IMR-90 (cell line): ENCODE measurements around the gene NCDN. TPM values are rescaled to one million over a fixed set of nuclear protein-coding genes. Genes with fewer than 3 reads are reported as not detected.
"Not testable (repeated sequence)": the region's sequence is repeated elsewhere in the genome, so short reads cannot be mapped to it uniquely, and the experiment has no call there.

Experiments
- ATAC-seq: fragments of 200-7000 bp; cut with Tn5 transposase; 2 replicates; pipeline ENCODE4 v1.9.1; 2020; ENCODE audit warnings: low read depth, mild to moderate bottlenecking, moderate library complexity
- BruUV-seq: library from RNA; stranded (reverse); fragments of 400-500 nt; replicated peaks from 2 replicates; lab custom pipeline; 2021; lab: Mats Ljungman, UMichigan
- CTCF ChIA-PET: fragments of 300-600 bp; formaldehyde crosslinking; extraction: SDS; loops from one replicate; lab custom pipeline; 2021; ENCODE audit warnings: antibody characterized with exemption; lab: Yijun Ruan, JAX
- POLR2A ChIA-PET: fragments of 300-600 bp; sonication (Branson Sonifier 250); formaldehyde crosslinking; loops from one replicate; lab custom pipeline; 2022; ENCODE audit warnings: antibody characterized with exemption; ENCODE audit not compliant: unreplicated experiment; lab: Charles Lee
- DNase-seq: peaks from one replicate; pipeline ENCODE4 v3.0.0; 2013
- H2AFZ ChIP-seq: replicated peaks from 2 replicates; pipeline ENCODE3; 2013; ENCODE audit warnings: low read length, mild to moderate bottlenecking; ENCODE audit not compliant: poor library complexity
- H2AK5ac ChIP-seq: 2 replicates; pipeline ENCODE4 v1.6.1; 2013; ENCODE audit warnings: low read depth, low read length, inconsistent platforms
- H2AK9ac ChIP-seq: replicated peaks from 2 replicates; pipeline ENCODE3; 2013; ENCODE audit warnings: mild to moderate bottlenecking, low read depth, low read length, moderate library complexity; ENCODE audit not compliant: poor library complexity
- H2BK120ac ChIP-seq: 2 replicates; pipeline ENCODE4 v1.6.1; 2013; ENCODE audit warnings: low read depth, low read length, inconsistent platforms
- H2BK15ac ChIP-seq: 3 replicates; pipeline ENCODE4 v1.6.1; 2013; ENCODE audit warnings: low read depth, low read length, inconsistent platforms
- H2BK20ac ChIP-seq: 2 replicates; pipeline ENCODE4 v1.6.1; 2013; ENCODE audit warnings: low read depth, mild to moderate bottlenecking, inconsistent platforms, low read length, moderate library complexity
- H2BK5ac ChIP-seq: 2 replicates; pipeline ENCODE4 v1.6.1; 2013; ENCODE audit warnings: mild to moderate bottlenecking, low read depth, low read length, inconsistent platforms; ENCODE audit not compliant: poor library complexity, severe bottlenecking
- H3K14ac ChIP-seq: replicated peaks from 2 replicates; pipeline ENCODE4 v1.6.1; 2013; ENCODE audit warnings: low read depth, low read length, inconsistent platforms
- H3K18ac ChIP-seq: 2 replicates; pipeline ENCODE4 v1.6.1; 2013; ENCODE audit warnings: low read depth, low read length, control low read depth
- H3K23ac ChIP-seq: 2 replicates; pipeline ENCODE4 v1.6.1; 2013; ENCODE audit warnings: low read depth, low read length, inconsistent platforms
- H3K27ac ChIP-seq: 2 replicates; pipeline ENCODE4 v1.5.1; 2013; ENCODE audit warnings: mild to moderate bottlenecking, control low read depth, low read length; ENCODE audit not compliant: insufficient read depth
- H3K27me3 ChIP-seq: 2 replicates; pipeline ENCODE4 v1.6.1; 2013; ENCODE audit warnings: low read length; ENCODE audit not compliant: control insufficient read depth, insufficient read depth
- H3K36me3 ChIP-seq: 2 replicates; pipeline ENCODE4 v1.6.1; 2013; ENCODE audit warnings: low read length, mixed read lengths; ENCODE audit not compliant: control insufficient read depth, insufficient read depth
- H3K4ac ChIP-seq: 2 replicates; pipeline ENCODE4 v1.6.1; 2013; ENCODE audit warnings: low read depth, low read length, inconsistent platforms
- H3K4me1 ChIP-seq: 2 replicates; pipeline ENCODE4 v1.6.1; 2013; ENCODE audit warnings: low read length, mixed read lengths; ENCODE audit not compliant: control insufficient read depth, insufficient read depth
- H3K4me2 ChIP-seq: 2 replicates; pipeline ENCODE4 v1.6.1; 2013; ENCODE audit warnings: low read depth, mild to moderate bottlenecking, control low read depth, low read length, moderate library complexity
- H3K4me3 ChIP-seq: 2 replicates; pipeline ENCODE4 v1.5.1; 2013; ENCODE audit warnings: low read depth, mild to moderate bottlenecking, control low read depth, low read length, moderate library complexity; ENCODE audit not compliant: insufficient read depth
- H3K56ac ChIP-seq: 2 replicates; pipeline ENCODE4 v1.6.1; 2013; ENCODE audit warnings: low read length, inconsistent platforms; ENCODE audit not compliant: insufficient read depth; ENCODE audit errors: extremely low read depth
- H3K79me1 ChIP-seq, 2 experiments: 2 replicates each; pipeline ENCODE4 v1.6.1; 2013; ENCODE audit warnings: low read length in 2 of 2, inconsistent platforms in 1 of 2, low read depth in 1 of 2
- H3K9ac ChIP-seq: 2 replicates; pipeline ENCODE4 v1.6.1; 2013; ENCODE audit warnings: low read depth, low read length, control low read depth
- H3K9me1 ChIP-seq: 2 replicates; pipeline ENCODE4 v1.6.1; 2013; ENCODE audit warnings: low read length, inconsistent platforms; ENCODE audit not compliant: insufficient read depth
- H3K9me3 ChIP-seq: 2 replicates; pipeline ENCODE4 v1.6.1; 2013; ENCODE audit warnings: low read length; ENCODE audit not compliant: control insufficient read depth, insufficient read depth
- H4K20me1 ChIP-seq: 2 replicates; pipeline ENCODE4 v1.6.1; 2013; ENCODE audit warnings: low read length, inconsistent platforms; ENCODE audit not compliant: insufficient read depth
- H4K5ac ChIP-seq: 2 replicates; pipeline ENCODE4 v1.6.1; 2013; ENCODE audit warnings: mild to moderate bottlenecking, low read depth, low read length, control low read depth
- H4K8ac ChIP-seq, 2 experiments: 2 replicates each; pipeline ENCODE4 v1.6.1; 2013; ENCODE audit warnings: low read depth in 2 of 2, low read length in 2 of 2, control low read depth in 1 of 2, inconsistent platforms in 1 of 2
- H4K91ac ChIP-seq: 2 replicates; pipeline ENCODE4 v1.6.1; 2013; ENCODE audit warnings: low read depth, low read length, inconsistent platforms; ENCODE audit not compliant: insufficient read depth
- CEBPB ChIP-seq: IDR thresholded peaks from 2 replicates; pipeline ENCODE4 v1.6.1; 2012; ENCODE audit warnings: low read depth, low read length, improper control_type of control experiment
- MXI1 ChIP-seq: IDR thresholded peaks from 2 replicates; pipeline ENCODE4 v1.6.1; 2012; ENCODE audit warnings: low read depth, mild to moderate bottlenecking, low read length, moderate library complexity, borderline replicate concordance
- WGBS, 2 experiments: methylation state at CpG; one replicate each; pipeline versions ENCODE4 v1.1.5 to v1.1.7; 2013; ENCODE audit warnings: missing lambda C conversion rate in 2 of 2; ENCODE audit not compliant: insufficient read length in 1 of 2; ENCODE audit errors: extremely low coverage in 2 of 2; 5-methylcytosine and 5-hydroxymethylcytosine counted together
- dilution Hi-C: fragments of 300-500 bp; cut with HindIII; formaldehyde crosslinking; loops from one replicate; pipeline ENCODE4 v1.14.3; 2018; ENCODE audit warnings: low sequenced_read_pairs; ENCODE audit not compliant: unreplicated experiment
- in situ Hi-C: fragments of 300-500 bp; cut with MboI; formaldehyde crosslinking; loops from 3 replicates; pipeline ENCODE4 v1.14.3; 2019; ENCODE audit warnings: low sequenced_read_pairs, inconsistent platforms, mixed read lengths
- intact Hi-C: fragments of 100-400 bp; cut with micrococcal nuclease; formaldehyde crosslinking; loops from 2 replicates; pipeline ENCODE4 v1.10.0; 2022
- polyA plus RNA-seq, 3 experiments: library from polyadenylated mRNA; depleted of rRNA; stranded (reverse); fragments of >200 nt; gene quantifications; 2 replicates each; pipeline ENCODE4 v1.2.3, GENCODE V29; 2012; ENCODE audit warnings: low replicate concordance in 1 of 3
- total RNA-seq: library from RNA; depleted of rRNA; stranded (reverse); fragments of >200 nt; gene quantifications from 2 replicates; pipeline ENCODE4 v1.2.3, GENCODE V29; 2012

Gene NCDN
- total and polyA plus RNA-seq, 2 of the 4 experiments (the other 2 are of a cell fraction): 10.0 to 38.8 TPM

DNA sequence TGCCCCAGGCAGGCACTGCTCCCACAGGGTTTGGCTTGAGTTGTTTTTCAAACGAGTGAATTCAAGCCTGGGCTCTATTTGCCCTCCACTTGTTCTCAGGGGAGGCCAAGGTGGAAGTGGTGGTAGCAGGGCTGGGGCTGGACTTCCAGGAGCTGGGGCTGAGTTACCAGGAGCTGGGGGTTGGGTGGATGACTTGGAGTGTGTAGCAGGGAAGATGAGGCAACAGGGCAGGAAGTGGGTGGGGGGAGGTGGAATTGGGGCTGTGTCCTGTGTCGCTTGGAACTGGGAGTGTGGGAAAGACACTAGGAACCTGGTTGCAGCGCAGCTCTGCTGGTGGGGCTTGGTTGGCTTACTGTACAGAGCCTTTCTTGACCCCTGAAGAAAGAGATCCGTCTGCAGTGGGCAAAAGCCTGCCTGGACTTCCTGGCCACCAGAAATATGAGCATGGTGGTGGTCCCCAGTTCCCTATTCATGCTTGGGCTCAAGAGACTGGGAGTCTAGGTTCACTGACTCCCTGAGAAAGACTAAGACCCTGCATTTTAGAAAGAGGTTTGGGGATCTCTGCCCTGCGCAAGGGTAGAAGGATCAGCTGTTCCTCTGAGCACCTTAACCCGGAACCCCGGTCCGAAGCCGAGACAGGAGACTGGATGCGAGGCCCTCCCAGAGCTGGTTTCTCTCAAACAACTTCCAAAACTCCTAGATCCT is 18.6 kb downstream of the NCDN start:
- Histone ChIP-seq H3K9me1 (no peaks in the 10 kb centered on the region), H3K4ac (no peak overlapping the region), H3K27ac (no peak overlapping the region), H4K8ac (no peak overlapping the region), H2BK15ac (no peak overlapping the region), H3K4me3 (no peak overlapping the region), H3K23ac (no peak overlapping the region), H4K91ac (no peak overlapping the region), H3K36me3 (no peaks in the 10 kb centered on the region), H2AK9ac (peak overlapping the region; percentile 9), H3K4me1 (peaks cover 1% of the 10 kb centered on the region; the same call in 1 of the 2 replicates), H3K14ac (no peak overlapping the region), H4K20me1 (no peaks in the 10 kb centered on the region), H4K5ac (no peak overlapping the region), H3K27me3 (peaks cover 51% of the 10 kb centered on the region), H3K9ac (no peak overlapping the region), H2BK5ac (no peak overlapping the region), H2BK20ac (no peak overlapping the region), H3K79me1 (no peaks in the 10 kb centered on the region), H3K56ac (no peak overlapping the region), H3K18ac (no peak overlapping the region), H3K9me3 (no peaks in the 10 kb centered on the region), H2BK120ac (no peak overlapping the region), H2AFZ (no peak overlapping the region), H3K4me2 (no peak overlapping the region), H2AK5ac (no peak overlapping the region)
- ChIA-PET POLR2A (no interaction called here), CTCF (interaction anchor here (0.8 kb wide), 1 partner anchor 139 kb away, joined by 3 read pairs; no protein-coding TSS in a partner anchor)
- DNase-seq (peak; percentile 26), ATAC-seq (no peak)
- in situ Hi-C loops (no loop called here), dilution Hi-C loops (no loop called here), intact Hi-C loops (no loop called here)
- BruUV-seq: no TSS peak
- WGBS, 2 experiments: 63% methylated on average over 8 of the region's 10 CpGs; no CpG with 5 or more reads in 1 of the 2 experiments
- TF ChIP-seq CEBPB (peak; percentile 54; the same call in 1 of the 2 replicates), MXI1 (no peak)

GRCh38 chr1:35576766-35577070 is 19.1 kb downstream of the NCDN start:
- H2BK20ac ChIP-seq, H2BK5ac ChIP-seq, H3K4me1 ChIP-seq, H2AK9ac ChIP-seq, H3K79me1 ChIP-seq, H3K4me3 ChIP-seq, H4K8ac ChIP-seq, H4K91ac ChIP-seq, H3K4me2 ChIP-seq, H2AK5ac ChIP-seq, H3K4ac ChIP-seq, H3K56ac ChIP-seq, H3K14ac ChIP-seq, H4K5ac ChIP-seq, POLR2A ChIA-PET, H3K9ac ChIP-seq, H3K36me3 ChIP-seq, CTCF ChIA-PET, H3K9me3 ChIP-seq, H3K23ac ChIP-seq, H2BK120ac ChIP-seq, H3K27ac ChIP-seq, DNase-seq, H3K9me1 ChIP-seq, intact Hi-C loops, H2BK15ac ChIP-seq, ATAC-seq, BruUV-seq, in situ Hi-C loops, H4K20me1 ChIP-seq, H3K18ac ChIP-seq, dilution Hi-C loops: not testable (repeated sequence)
- Histone ChIP-seq H3K27me3 (peaks cover 51% of the 10 kb centered on the region), H2AFZ (peak overlapping the region; percentile 16)
- 21% methylated on average over 5 of the region's 37 CpGs; no CpG with 5 or more reads in 1 of the 2 experiments for WGBS, 2 experiments
